H1 (cell line): ENCODE data around the gene TRIM38. TPM values are rescaled to one million over a fixed set of nuclear protein-coding genes. Genes with fewer than 3 reads are reported as not detected.

Experiments used
- CTCF ChIA-PET: fragments of 300-600 bp; sonication (Branson Sonifier 250); formaldehyde crosslinking; loops from one replicate; lab custom pipeline; 2021; ENCODE audit not compliant: partially characterized antibody; lab: Charles Lee
- POLR2A ChIA-PET: fragments of 300-600 bp; sonication (Branson Sonifier 250); formaldehyde crosslinking; loops from one replicate; lab custom pipeline; 2021; ENCODE audit warnings: inconsistent platforms; ENCODE audit not compliant: partially characterized antibody; lab: Charles Lee
- DNase-seq, 2 experiments: peaks; one replicate each; pipeline versions ENCODE4 v3.0.0 to v3.0.0-alpha.2; 2010 to 2022; ENCODE audit warnings: low spot score in 2 of 2, low read depth in 1 of 2, mixed read lengths in 1 of 2
- FAIRE-seq: peaks from 2 replicates; lab custom pipeline; 2011; peaks lifted over from hg19 to GRCh38; lab: Jason Lieb, UNC
- H2AFZ ChIP-seq: 2 replicates; pipeline ENCODE4 v1.8.1; 2012; ENCODE audit warnings: low read length, inconsistent platforms
- H2AK5ac ChIP-seq: 2 replicates; pipeline ENCODE4 v1.6.1; 2013; ENCODE audit warnings: low read depth, low read length
- H2BK120ac ChIP-seq: replicated peaks from 2 replicates; pipeline ENCODE3; 2013; ENCODE audit warnings: low read depth, low read length, inconsistent platforms
- H2BK12ac ChIP-seq: 2 replicates; pipeline ENCODE4 v1.6.1; 2013; ENCODE audit warnings: low read depth, low read length
- H2BK15ac ChIP-seq: 2 replicates; pipeline ENCODE4 v1.6.1; 2013; ENCODE audit warnings: low read length
- H2BK20ac ChIP-seq: 2 replicates; pipeline ENCODE4 v1.6.1; 2013; ENCODE audit warnings: low read length
- H2BK5ac ChIP-seq: 2 replicates; pipeline ENCODE4 v1.6.1; 2013; ENCODE audit warnings: low read depth, low read length
- H3K14ac ChIP-seq: 2 replicates; pipeline ENCODE4 v1.6.1; 2013; ENCODE audit warnings: inconsistent platforms; ENCODE audit not compliant: insufficient read length
- H3K18ac ChIP-seq: 2 replicates; pipeline ENCODE4 v1.6.1; 2013; ENCODE audit warnings: low read length; ENCODE audit errors: extremely low read depth
- H3K23ac ChIP-seq: 2 replicates; pipeline ENCODE4 v1.6.1; 2013; ENCODE audit warnings: inconsistent platforms; ENCODE audit not compliant: insufficient read length
- H3K23me2 ChIP-seq: 2 replicates; pipeline ENCODE4 v1.6.1; 2013; ENCODE audit warnings: low read depth, low read length
- H3K27ac ChIP-seq: 2 replicates; pipeline ENCODE4 v1.6.1; 2011; ENCODE audit warnings: low read depth, low read length, inconsistent platforms
- H3K27me3 ChIP-seq, 4 experiments: replicated peaks in 1 of 4; 1 replicate in 1 of 4; 2 replicates in 3 of 4; pipeline versions ENCODE4 v1.6.1 to v1.8.1; 2011 to 2013; ENCODE audit warnings: low read length in 3 of 4, mild to moderate bottlenecking in 3 of 4, inconsistent platforms in 2 of 4, mixed read lengths in 2 of 4, moderate library complexity in 1 of 4; ENCODE audit not compliant: control insufficient read depth in 3 of 4, insufficient read depth in 3 of 4; ENCODE audit errors: extremely low read depth in 1 of 4
- H3K36me3 ChIP-seq, 4 experiments: 2 replicates each; pipeline versions ENCODE4 v1.6.1 to v1.8.1; 2011 to 2013; ENCODE audit warnings: mild to moderate bottlenecking in 4 of 4, low read length in 3 of 4, moderate library complexity in 2 of 4, control low read depth in 1 of 4, inconsistent platforms in 1 of 4; ENCODE audit not compliant: insufficient read depth in 4 of 4, control insufficient read depth in 2 of 4
- H3K4ac ChIP-seq: replicated peaks from 2 replicates; pipeline ENCODE3; 2013; ENCODE audit warnings: low read length, low read depth, mixed read lengths, inconsistent platforms; ENCODE audit not compliant: insufficient read length
- H3K4me1 ChIP-seq, 4 experiments: replicated peaks in 1 of 4; 1 replicate in 1 of 4; 2 replicates in 3 of 4; pipeline versions ENCODE4 v1.6.1 to v1.8.1; 2011 to 2013; ENCODE audit warnings: low read length in 3 of 4, inconsistent platforms in 2 of 4, mixed read lengths in 1 of 4; ENCODE audit not compliant: insufficient read depth in 4 of 4, control insufficient read depth in 3 of 4
- H3K4me2 ChIP-seq, 2 experiments: 2 replicates each; pipeline versions ENCODE4 v1.6.1 to v1.8.1; 2011 to 2013; ENCODE audit warnings: low read depth in 2 of 2, low read length in 2 of 2, control low read depth in 1 of 2, inconsistent platforms in 1 of 2, mild to moderate bottlenecking in 1 of 2; ENCODE audit not compliant: insufficient read depth in 1 of 2
- H3K4me3 ChIP-seq, 4 experiments: fragments of 200-600, 300-600 bp in 1 of 4; sonication (generic), shearing (Covaris generic), sonication (Bioruptor Twin) in 1 of 4; 2 replicates each; pipeline versions ENCODE4 v1.5.1 to v1.8.1; 2011 to 2016; ENCODE audit warnings: low read length in 4 of 4, low read depth in 3 of 4, control low read depth in 2 of 4, inconsistent platforms in 2 of 4, mild to moderate bottlenecking in 2 of 4, mixed read lengths in 1 of 4, moderate library complexity in 1 of 4; ENCODE audit not compliant: insufficient read depth in 2 of 4; ENCODE audit errors: extremely low read depth in 1 of 4
- H3K56ac ChIP-seq: replicated peaks from 2 replicates; pipeline ENCODE3; 2013; ENCODE audit warnings: low read depth, mild to moderate bottlenecking, mixed read lengths, low read length, inconsistent platforms; ENCODE audit not compliant: insufficient read length
- H3K79me1 ChIP-seq: 2 replicates; pipeline ENCODE4 v1.6.1; 2013; ENCODE audit warnings: low read depth, low read length, control low read depth
- H3K79me2 ChIP-seq, 2 experiments: 2 replicates each; pipeline versions ENCODE4 v1.6.1 to v1.8.1; 2012 to 2013; ENCODE audit warnings: low read length in 2 of 2, mild to moderate bottlenecking in 2 of 2, inconsistent platforms in 1 of 2; ENCODE audit not compliant: insufficient read depth in 2 of 2, control insufficient read depth in 1 of 2
- H3K9ac ChIP-seq, 4 experiments: replicated peaks in 1 of 4; 1 replicate in 1 of 4; 2 replicates in 3 of 4; pipeline versions ENCODE4 v1.6.1 to v1.8.1; 2011 to 2013; ENCODE audit warnings: low read depth in 3 of 4, low read length in 3 of 4, control low read depth in 2 of 4, mild to moderate bottlenecking in 2 of 4, moderate library complexity in 2 of 4, inconsistent platforms in 1 of 4; ENCODE audit errors: extremely low read depth in 1 of 4
- H3K9me3 ChIP-seq, 2 experiments: 2 replicates each; pipeline versions ENCODE4 v1.6.1 to v1.8.1; 2012 to 2013; ENCODE audit warnings: mild to moderate bottlenecking in 2 of 2, moderate library complexity in 2 of 2, control low read depth in 1 of 2, inconsistent platforms in 1 of 2, low read depth in 1 of 2, low read length in 1 of 2, mixed read lengths in 1 of 2; ENCODE audit not compliant: insufficient read depth in 2 of 2
- H4K20me1 ChIP-seq, 2 experiments: replicated peaks in 1 of 2; 2 replicates each; pipeline versions ENCODE3 to v1.8.1; 2011 to 2013; ENCODE audit warnings: inconsistent platforms in 2 of 2, low read length in 2 of 2, mild to moderate bottlenecking in 1 of 2; ENCODE audit not compliant: insufficient read depth in 2 of 2, control insufficient read depth in 1 of 2
- H4K5ac ChIP-seq: 2 replicates; pipeline ENCODE4 v1.6.1; 2013; ENCODE audit warnings: low read length, low read depth, mixed read lengths, inconsistent platforms; ENCODE audit not compliant: insufficient read length
- H4K8ac ChIP-seq: 2 replicates; pipeline ENCODE4 v1.8.0; 2013; ENCODE audit warnings: mild to moderate bottlenecking, moderate library complexity, low read length, inconsistent platforms; ENCODE audit not compliant: insufficient read depth; ENCODE audit errors: extremely low read depth
- H4K91ac ChIP-seq: replicated peaks from 2 replicates; pipeline ENCODE3; 2013; ENCODE audit warnings: low read length, mixed read lengths, inconsistent platforms; ENCODE audit not compliant: insufficient read length
- JUN ChIP-seq: IDR thresholded peaks from 2 replicates; pipeline ENCODE4 v1.6.1; 2011; ENCODE audit warnings: low read depth, mild to moderate bottlenecking, improper control_type of control experiment, low read length
- KDM4A ChIP-seq: IDR thresholded peaks from one replicate; pipeline ENCODE4 v1.7.1; 2012; ENCODE audit warnings: low read depth, mild to moderate bottlenecking, moderate library complexity, low read length, inconsistent platforms; ENCODE audit not compliant: severe bottlenecking
- NRF1 ChIP-seq: IDR thresholded peaks from 2 replicates; pipeline ENCODE4 v1.6.1; 2011; ENCODE audit warnings: mild to moderate bottlenecking, low read depth, low read length, improper control_type of control experiment
- POLR2AphosphoS5 ChIP-seq: IDR thresholded peaks from 2 replicates; pipeline ENCODE4 v1.6.1; 2011; ENCODE audit warnings: low read depth, low read length
- POU5F1 ChIP-seq: IDR thresholded peaks from 2 replicates; pipeline ENCODE4 v1.6.1; 2011; ENCODE audit warnings: low read depth, mild to moderate bottlenecking, low read length, moderate library complexity
- SP1 ChIP-seq: IDR thresholded peaks from 2 replicates; pipeline ENCODE4 v1.6.1; 2011; ENCODE audit warnings: low read depth, low read length
- TAF7 ChIP-seq: optimal IDR thresholded peaks from 2 replicates; pipeline ENCODE3; 2011; ENCODE audit warnings: low read depth, mild to moderate bottlenecking, inconsistent platforms, low read length, moderate library complexity, borderline replicate concordance
- WGBS, 2 experiments: shearing (Covaris generic) in 1 of 2; methylation state at CpG; one replicate each; pipeline versions ENCODE4 v1.1.6 to v1.1.7; 2013 to 2015; ENCODE audit warnings: low lambda C conversion rate in 2 of 2, mixed read lengths in 2 of 2, inconsistent platforms in 1 of 2, low coverage in 1 of 2, missing lambda C conversion rate in 1 of 2; ENCODE audit not compliant: insufficient replicate concordance in 2 of 2, insufficient coverage in 1 of 2, insufficient read length in 1 of 2; ENCODE audit errors: extremely low coverage in 1 of 2, missing lambda C conversion rate in 1 of 2; 5-methylcytosine and 5-hydroxymethylcytosine counted together
- polyA plus RNA-seq, 7 experiments: library from polyadenylated mRNA; depleted of rRNA in 3 of 7; stranded (reverse) in 5 of 7; unstranded in 2 of 7; fragments of >200 nt in 5 of 7; fragments of 200-250 nt in 2 of 7; gene quantifications; 1 replicate in 5 of 7; 2 replicates in 1 of 7; 4 replicates in 1 of 7; pipeline versions ENCODE4 v1.2.1 to v1.2.3, GENCODE V29; 2011 to 2013; ENCODE audit warnings: missing spikeins in 2 of 7, mixed read lengths in 2 of 7
- total RNA-seq: library from RNA; stranded (reverse); fragmentation: NEBNext Ultra II Directional; extraction: Animal tissue kit (Norgen Biotek cat#: 25700); gene quantifications from 2 replicates; pipeline ENCODE4 v1.2.1, GENCODE V29; 2021

TRIM38 gene
- total and polyA plus RNA-seq, 2 of the 8 experiments (the other 6 are each of a cell fraction or from before 2014, with no cell fraction given) = 0.43 to 0.56 TPM

- no peak overlapping the region for H3K18ac ChIP-seq
- H2AFZ ChIP-seq = no peak overlapping the region
- peaks cover 0 to 5% of the 10 kb centered on the region in 2 experiments for H4K20me1 ChIP-seq
- H3K9me3 ChIP-seq = no peaks in the 10 kb centered on the region
- peak overlapping the region; percentile 81 to 90 for H3K4me2 ChIP-seq
- TF ChIP-seq SP1 (no peak), TAF7 (peak; percentile 52), POU5F1 (no peak), JUN (no peak), KDM4A (peak; percentile 2), POLR2AphosphoS5 (peak; percentile 15; the same call in 1 of the 2 replicates), NRF1 (no peak)
- no peaks in the 10 kb centered on the region for H3K36me3 ChIP-seq
- no peaks in the 10 kb centered on the region for H3K79me1 ChIP-seq
- H3K9ac ChIP-seq = no peak overlapping the region
- no peaks in the 10 kb centered on the region for H3K27me3 ChIP-seq
- peaks cover 17% of the 10 kb centered on the region for H3K23me2 ChIP-seq
- no peak overlapping the region for H3K27ac ChIP-seq
- H3K23ac ChIP-seq = no peak overlapping the region
- no peak overlapping the region for H3K4ac ChIP-seq
- WGBS, 2 experiments = 54% methylated on average over 3 of the region's 3 CpGs; no CpG with 5 or more reads in 1 of the 2 experiments
- no peak overlapping the region for H3K56ac ChIP-seq
- CTCF ChIA-PET = interaction anchor here (0.6 to 1.9 kb wide), 5 partner anchors 8 to 66 kb away, joined by 3 to 7 read pairs (median 4); a partner anchor contains a TSS
- FAIRE-seq = no peak
- DNase-seq = no peak
- no peak overlapping the region for H2BK15ac ChIP-seq
- H4K5ac ChIP-seq = peak overlapping the region; percentile 74
- H3K4me3 ChIP-seq = peak overlapping the region in 2 of 4 experiments; percentile 81 to 95; a peak in 4 of 8 replicates
- H4K8ac ChIP-seq = no peak overlapping the region
- H3K14ac ChIP-seq = no peak overlapping the region
- no peak overlapping the region for H4K91ac ChIP-seq
- H2BK12ac ChIP-seq = no peak overlapping the region
- POLR2A ChIA-PET = interaction anchor here (0.6 to 43.5 kb wide), 42 partner anchors 6 to 1864 kb away, joined by 3 to 1982 read pairs (median 26); a partner anchor contains a TSS
- peaks cover 2 to 18% (median 13%) of the 10 kb centered on the region in 4 experiments; a peak in 5 of 7 replicates for H3K4me1 ChIP-seq
- H2BK20ac ChIP-seq = no peak overlapping the region
- no peak overlapping the region for H2AK5ac ChIP-seq
- H2BK120ac ChIP-seq = no peak overlapping the region
- H3K79me2 ChIP-seq = no peaks in the 10 kb centered on the region
- H2BK5ac ChIP-seq = no peak overlapping the region
Observed at GRCh38 chr6:26030716-26031115, 68.1 kb downstream of the TRIM38 start.
